DND-41 (cell line): ENCODE data around the gene KRTDAP.

Source experiments
- ATAC-seq: fragments of 200-7000 bp; cut with Tn5 transposase; 3 replicates; pipeline ENCODE4 v1.9.1; 2021; ENCODE audit warnings: low read depth; ENCODE audit not compliant: insufficient read depth
- DNase-seq: peaks from one replicate; pipeline ENCODE4 v3.0.0-alpha.2; 2020
- H2AFZ ChIP-seq: 2 replicates; pipeline ENCODE4 v1.6.0; 2012; ENCODE audit warnings: low read depth, low read length
- H3K27ac ChIP-seq: 2 replicates; pipeline ENCODE4 v1.5.1; 2012; ENCODE audit warnings: low read length, inconsistent platforms
- H3K27me3 ChIP-seq: fragments of 200-600 bp; sonication (generic); 2 replicates; pipeline ENCODE4 v1.6.0; 2012; ENCODE audit warnings: low read length, mild to moderate bottlenecking, inconsistent platforms; ENCODE audit not compliant: insufficient read depth, poor library complexity
- H3K36me3 ChIP-seq: 2 replicates; pipeline ENCODE4 v1.5.1; 2012; ENCODE audit warnings: low read length, inconsistent platforms; ENCODE audit not compliant: insufficient read depth
- H3K4me1 ChIP-seq: 2 replicates; pipeline ENCODE4 v1.5.1; 2012; ENCODE audit warnings: mild to moderate bottlenecking, low read length; ENCODE audit not compliant: insufficient read depth
- H3K4me2 ChIP-seq: 2 replicates; pipeline ENCODE4 v1.6.0; 2012; ENCODE audit warnings: mild to moderate bottlenecking, moderate library complexity, low read length, inconsistent platforms; ENCODE audit not compliant: insufficient read depth
- H3K4me3 ChIP-seq, 2 experiments: fragments of 200-600 bp in 1 of 2; shearing (Covaris generic) in 1 of 2; 2 replicates each; pipeline ENCODE4 v1.5.1; 2012 to 2016; ENCODE audit warnings: inconsistent platforms in 2 of 2, low read length in 2 of 2, mild to moderate bottlenecking in 2 of 2, low read depth in 1 of 2, moderate library complexity in 1 of 2
- H3K79me2 ChIP-seq: 2 replicates; pipeline ENCODE4 v1.6.0; 2012; ENCODE audit warnings: low read length, inconsistent platforms; ENCODE audit not compliant: insufficient read depth
- H3K9ac ChIP-seq: 2 replicates; pipeline ENCODE4 v1.6.0; 2012; ENCODE audit warnings: low read depth, mild to moderate bottlenecking, inconsistent platforms, low read length, moderate library complexity
- H3K9me3 ChIP-seq: 2 replicates; pipeline ENCODE4 v1.5.1; 2012; ENCODE audit warnings: low read length, moderate library complexity, mild to moderate bottlenecking, inconsistent platforms; ENCODE audit not compliant: insufficient read depth, severe bottlenecking
- H4K20me1 ChIP-seq: 2 replicates; pipeline ENCODE4 v1.6.0; 2012; ENCODE audit warnings: low read length; ENCODE audit not compliant: insufficient read depth
- CTCF ChIP-seq: IDR thresholded peaks from 2 replicates; pipeline ENCODE4 v1.5.1; 2012; ENCODE audit warnings: borderline replicate concordance, low read length, moderate library complexity, mild to moderate bottlenecking; ENCODE audit not compliant: poor library complexity, severe bottlenecking; ENCODE audit errors: extremely low read depth
- EZH2 ChIP-seq: IDR thresholded peaks from 3 replicates; pipeline ENCODE4 v1.6.1; 2012; ENCODE audit warnings: borderline replicate concordance, low read depth, mild to moderate bottlenecking, moderate library complexity, low read length, inconsistent platforms; ENCODE audit not compliant: severe bottlenecking

The KRTDAP gene

GRCh38 chr19:35500611-35501010 is 10.3 kb upstream of the KRTDAP start:
- Histone ChIP-seq H3K79me2 (no peaks in the 10 kb centered on the region), H2AFZ (no peak overlapping the region), H3K9ac (no peak overlapping the region), H3K36me3 (no peaks in the 10 kb centered on the region), H3K4me3 (no peak overlapping the region), H3K27me3 (peaks cover 3% of the 10 kb centered on the region), H3K4me2 (no peak overlapping the region), H3K9me3 (no peaks in the 10 kb centered on the region), H3K4me1 (peaks cover under 1% of the 10 kb centered on the region; the same call in 1 of the 2 replicates), H3K27ac (no peak overlapping the region), H4K20me1 (no peaks in the 10 kb centered on the region)
- DNase-seq (no peak), ATAC-seq (no peak)
- TF ChIP-seq EZH2 (no peak), CTCF (no peak)

- no peak overlapping the region for H3K9ac ChIP-seq
These were observed 8.8 kb upstream of the KRTDAP start for GRCh38 chr19:35498984-35499527.

GRCh38 chr19:35498220-35498619 is 8.0 kb upstream of the KRTDAP start:
- ATAC-seq = no peak
- Histone ChIP-seq H3K36me3 (no peaks in the 10 kb centered on the region), H4K20me1 (no peaks in the 10 kb centered on the region)

More at GRCh38 chr19:35498984-35499527, 8.8 kb upstream of the KRTDAP start:
- H3K36me3 ChIP-seq = no peaks in the 10 kb centered on the region
- no peak for TF ChIP-seq EZH2
- TF ChIP-seq CTCF = no peak
- no peaks in the 10 kb centered on the region for H4K20me1 ChIP-seq
- no peak overlapping the region for H3K27ac ChIP-seq
- DNase-seq (no peak), ATAC-seq (no peak)
- no peaks in the 10 kb centered on the region for H3K79me2 ChIP-seq
- H3K4me1 ChIP-seq = peaks cover 5% of the 10 kb centered on the region
- no peak overlapping the region for H3K4me2 ChIP-seq
- no peaks in the 10 kb centered on the region for H3K27me3 ChIP-seq
- no peak overlapping the region for H3K4me3 ChIP-seq
- no peak overlapping the region for H2AFZ ChIP-seq
- no peaks in the 10 kb centered on the region for H3K9me3 ChIP-seq

GRCh38 chr19:35497406-35497805 is 7.1 kb upstream of the KRTDAP start:
- TF ChIP-seq CTCF = no peak
- no peak for TF ChIP-seq EZH2
- ATAC-seq = no peak
- no peak overlapping the region for H3K27ac ChIP-seq
- H3K4me2 ChIP-seq = no peak overlapping the region
- no peak overlapping the region for H2AFZ ChIP-seq
- H4K20me1 ChIP-seq = no peaks in the 10 kb centered on the region
- no peaks in the 10 kb centered on the region for H3K36me3 ChIP-seq
- no peak for DNase-seq
- no peaks in the 10 kb centered on the region for H3K9me3 ChIP-seq
- H3K79me2 ChIP-seq = no peaks in the 10 kb centered on the region
- H3K4me3 ChIP-seq = no peak overlapping the region
- peaks cover 4% of the 10 kb centered on the region for H3K27me3 ChIP-seq
- H3K4me1 ChIP-seq = peaks cover 5% of the 10 kb centered on the region
- no peak overlapping the region for H3K9ac ChIP-seq

More at GRCh38 chr19:35498220-35498619, 8.0 kb upstream of the KRTDAP start:
- TF ChIP-seq EZH2 = no peak
- Histone ChIP-seq H3K9me3 (no peaks in the 10 kb centered on the region), H3K4me1 (peaks cover 5% of the 10 kb centered on the region), H3K27ac (no peak overlapping the region), H3K9ac (no peak overlapping the region), H3K27me3 (no peaks in the 10 kb centered on the region), H2AFZ (no peak overlapping the region), H3K4me2 (no peak overlapping the region), H3K79me2 (no peaks in the 10 kb centered on the region), H3K4me3 (no peak overlapping the region)
- no peak for DNase-seq
